A673 (cell line): ENCODE results near the gene ELK3. TPM values are rescaled to one million over a fixed set of nuclear protein-coding genes. Genes with fewer than 3 reads are reported as not detected.

Source experiments
- BruUV-seq: library from RNA; stranded (reverse); fragments of 400-500 nt; replicated peaks from 2 replicates; lab custom pipeline; 2021; lab: Mats Ljungman, UMichigan
- CTCF ChIA-PET: fragments of 300-600 bp; sonication (Branson Sonifier 250); formaldehyde crosslinking; loops from one replicate; lab custom pipeline; 2022; ENCODE audit warnings: antibody characterized with exemption; lab: Charles Lee
- POLR2A ChIA-PET: fragments of 300-600 bp; sonication (Branson Sonifier 250); formaldehyde crosslinking; loops from one replicate; lab custom pipeline; 2022; ENCODE audit warnings: antibody characterized with exemption; ENCODE audit not compliant: low non-redundant PET; lab: Charles Lee
- DNase-seq: peaks from one replicate; pipeline ENCODE4 v3.0.0-alpha.2; 2015; ENCODE audit warnings: low spot score
- H3K27ac ChIP-seq: fragments of 200-600 bp; sonication (generic); 2 replicates; pipeline ENCODE4 v1.5.1; 2016; ENCODE audit warnings: mixed run types, low read depth, mild to moderate bottlenecking, mixed read lengths, antibody characterized with exemption, low read length; ENCODE audit not compliant: poor library complexity, severe bottlenecking
- H3K27me3 ChIP-seq: fragments of 200-600 bp; sonication (generic); replicated peaks from 2 replicates; pipeline ENCODE4 v1.6.1; 2017; ENCODE audit warnings: mixed run types, low read depth, mild to moderate bottlenecking, mixed read lengths, antibody characterized with exemption, low read length; ENCODE audit not compliant: insufficient read depth, poor library complexity
- H3K36me3 ChIP-seq: fragments of 200-600 bp; sonication (generic); 2 replicates; pipeline ENCODE4 v1.6.1; 2016; ENCODE audit warnings: mixed run types, mild to moderate bottlenecking, mixed read lengths, antibody characterized with exemption, low read length; ENCODE audit not compliant: insufficient read depth, poor library complexity, severe bottlenecking
- H3K4me1 ChIP-seq: fragments of 200-600 bp; sonication (generic); 2 replicates; pipeline ENCODE4 v1.6.1; 2017; ENCODE audit warnings: mixed run types, mild to moderate bottlenecking, mixed read lengths, antibody characterized with exemption, low read length; ENCODE audit not compliant: insufficient read depth, poor library complexity, severe bottlenecking
- H3K4me3 ChIP-seq: fragments of 200-600 bp; sonication (generic); 2 replicates; pipeline ENCODE4 v1.5.1; 2016; ENCODE audit warnings: low read depth, mixed run types, mild to moderate bottlenecking, mixed read lengths, low read length; ENCODE audit not compliant: poor library complexity, severe bottlenecking
- H3K9me3 ChIP-seq: fragments of 200-600 bp; sonication (generic); 2 replicates; pipeline ENCODE4 v1.6.1; 2016; ENCODE audit warnings: mixed run types, low read depth, mild to moderate bottlenecking, mixed read lengths, antibody characterized with exemption, low read length; ENCODE audit not compliant: poor library complexity, severe bottlenecking
- EZH2 ChIP-seq: fragments of 200-600 bp; sonication (generic); IDR thresholded peaks from 2 replicates; pipeline ENCODE4 v1.6.1; 2017; ENCODE audit warnings: borderline replicate concordance, low read depth, mild to moderate bottlenecking, mixed read lengths, antibody characterized with exemption, low read length; ENCODE audit not compliant: poor library complexity, severe bottlenecking
- intact Hi-C: fragments of 100-400 bp; cut with micrococcal nuclease; formaldehyde crosslinking; loops from one replicate; pipeline ENCODE4 v1.10.0; 2022; ENCODE audit not compliant: unreplicated experiment
- total RNA-seq: library from RNA; stranded (reverse); gene quantifications from 2 replicates; pipeline ENCODE4 v1.2.3, GENCODE V29; 2021
- TF ChIP-seq, protein P1 (sequence below): fragments of 300-800, 200-600 bp; sonication (generic); conservative IDR thresholded peaks from 2 replicates; pipeline ENCODE4 v1.5.1; 2017; ENCODE audit warnings: low read depth, mild to moderate bottlenecking, antibody characterized with exemption, low read length, moderate library complexity, mixed read lengths

ELK3 gene
- total RNA-seq, 1 experiment from 2014 or later: 62.1 TPM

- Histone ChIP-seq H3K4me1 (no peaks in the 10 kb centered on the region), H3K27ac (no peak overlapping the region), H3K27me3 (no peaks in the 10 kb centered on the region), H3K9me3 (no peaks in the 10 kb centered on the region), H3K4me3 (no peak overlapping the region), H3K36me3 (peaks cover 60% of the 10 kb centered on the region)
- TF ChIP-seq, protein P1, sequence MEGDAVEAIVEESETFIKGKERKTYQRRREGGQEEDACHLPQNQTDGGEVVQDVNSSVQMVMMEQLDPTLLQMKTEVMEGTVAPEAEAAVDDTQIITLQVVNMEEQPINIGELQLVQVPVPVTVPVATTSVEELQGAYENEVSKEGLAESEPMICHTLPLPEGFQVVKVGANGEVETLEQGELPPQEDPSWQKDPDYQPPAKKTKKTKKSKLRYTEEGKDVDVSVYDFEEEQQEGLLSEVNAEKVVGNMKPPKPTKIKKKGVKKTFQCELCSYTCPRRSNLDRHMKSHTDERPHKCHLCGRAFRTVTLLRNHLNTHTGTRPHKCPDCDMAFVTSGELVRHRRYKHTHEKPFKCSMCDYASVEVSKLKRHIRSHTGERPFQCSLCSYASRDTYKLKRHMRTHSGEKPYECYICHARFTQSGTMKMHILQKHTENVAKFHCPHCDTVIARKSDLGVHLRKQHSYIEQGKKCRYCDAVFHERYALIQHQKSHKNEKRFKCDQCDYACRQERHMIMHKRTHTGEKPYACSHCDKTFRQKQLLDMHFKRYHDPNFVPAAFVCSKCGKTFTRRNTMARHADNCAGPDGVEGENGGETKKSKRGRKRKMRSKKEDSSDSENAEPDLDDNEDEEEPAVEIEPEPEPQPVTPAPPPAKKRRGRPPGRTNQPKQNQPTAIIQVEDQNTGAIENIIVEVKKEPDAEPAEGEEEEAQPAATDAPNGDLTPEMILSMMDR: no peak
- no peak for TF ChIP-seq EZH2
- POLR2A ChIA-PET: no interaction called here
- intact Hi-C loops: no loop called here
- no TSS peak for BruUV-seq
- CTCF ChIA-PET: no interaction called here
- DNase-seq: no peak
Measured at GRCh38 chr12:96285158-96285557, 91.0 kb downstream of the ELK3 start.

- ChIA-PET CTCF (no interaction called here), POLR2A (no interaction called here)
- H3K36me3 ChIP-seq: peaks cover 37% of the 10 kb centered on the region
- DNase-seq: no peak
- no peak overlapping the region for H3K27ac ChIP-seq
- no peak for TF ChIP-seq EZH2
- TF ChIP-seq, protein P1: no peak
- no peaks in the 10 kb centered on the region for H3K9me3 ChIP-seq
- BruUV-seq: no TSS peak
- no peaks in the 10 kb centered on the region for H3K4me1 ChIP-seq
- intact Hi-C loops: no loop called here
- H3K27me3 ChIP-seq: no peaks in the 10 kb centered on the region
- no peak overlapping the region for H3K4me3 ChIP-seq
Measured at GRCh38 chr12:96289067-96289466, 94.9 kb downstream of the ELK3 start.

DNA sequence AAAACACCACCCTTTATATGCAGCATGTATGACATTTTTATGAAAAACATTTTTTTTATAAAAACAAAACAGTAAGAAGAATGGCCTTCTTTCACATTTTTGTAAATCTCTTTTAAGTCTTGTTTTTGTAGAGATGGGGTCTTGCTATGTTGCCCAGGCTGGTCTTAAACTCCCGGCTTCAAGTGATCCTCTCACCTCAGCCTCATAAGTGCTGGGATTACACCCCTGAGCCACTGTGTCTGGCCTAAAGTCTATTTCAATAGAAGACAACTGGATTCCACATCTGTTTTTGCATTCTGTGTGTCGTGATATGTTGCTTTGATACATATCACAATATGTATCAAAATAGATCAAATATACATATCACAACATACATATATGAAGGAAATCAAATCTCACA lies 98.9 kb downstream of the ELK3 start:
- H3K4me3 ChIP-seq: no peak overlapping the region
- peaks cover 26% of the 10 kb centered on the region for H3K36me3 ChIP-seq
- no peak overlapping the region for H3K27ac ChIP-seq
- intact Hi-C loops: no loop called here
- POLR2A ChIA-PET: no interaction called here
- no peaks in the 10 kb centered on the region for H3K4me1 ChIP-seq
- CTCF ChIA-PET: no interaction called here
- H3K27me3 ChIP-seq: no peaks in the 10 kb centered on the region
- TF ChIP-seq EZH2: no peak
- TF ChIP-seq, protein P1: no peak
- H3K9me3 ChIP-seq: no peaks in the 10 kb centered on the region
- BruUV-seq: no TSS peak
- DNase-seq: no peak
